T-helper 2 cell (primary cell): Measurements from ENCODE around the gene PRR9.

Source experiments
- DNase-seq, 5 experiments: peaks; one replicate each; pipeline versions ENCODE4 v3.0.0 to v3.0.0-alpha.2; 2012 to 2022

Gene PRR9

GRCh38 chr1:153231363-153231762, 14.0 kb downstream of the PRR9 start:
- no peak for DNase-seq

- DNase-seq = no peak
Observed at GRCh38 chr1:153231785-153232184, 14.4 kb downstream of the PRR9 start.

- no peak for DNase-seq
Observed at GRCh38 chr1:153232553-153232952, 15.2 kb downstream of the PRR9 start.

GRCh38 chr1:153233448-153233847, 16.1 kb downstream of the PRR9 start:
- DNase-seq = no peak

- DNase-seq = no peak
Observed at GRCh38 chr1:153238527-153238926, 21.1 kb downstream of the PRR9 start.

GRCh38 chr1:153242160-153242559, 24.8 kb downstream of the PRR9 start:
- no peak for DNase-seq

GRCh38 chr1:153245466-153245865, 28.1 kb downstream of the PRR9 start:
- DNase-seq = no peak

GRCh38 chr1:153246018-153246417, 28.6 kb downstream of the PRR9 start:
- no peak for DNase-seq

- no peak for DNase-seq
Observed at GRCh38 chr1:153246825-153247224, 29.4 kb downstream of the PRR9 start.

- no peak for DNase-seq
Observed at GRCh38 chr1:153248176-153248879, 30.9 kb downstream of the PRR9 start.

- DNase-seq = no peak
Observed at GRCh38 chr1:153250166-153250565, 32.8 kb downstream of the PRR9 start.

GRCh38 chr1:153251087-153251486, 33.7 kb downstream of the PRR9 start:
- no peak for DNase-seq

- DNase-seq = no peak
Observed at GRCh38 chr1:153251562-153251961, 34.2 kb downstream of the PRR9 start.

- no peak for DNase-seq
Observed at GRCh38 chr1:153251988-153252387, 34.6 kb downstream of the PRR9 start.

- DNase-seq = no peak
Observed at GRCh38 chr1:153253076-153253475, 35.7 kb downstream of the PRR9 start.

GRCh38 chr1:153253693-153254092, 36.3 kb downstream of the PRR9 start:
- DNase-seq = peak in 1 of 5 experiments; percentile 83

GRCh38 chr1:153259387-153259786, 42.0 kb downstream of the PRR9 start, which contains the start of gene LORICRIN:
TSS of gene LORICRIN (plus strand) at chr1:153259687. CDS start at chr1:153260950, 1,263 bp downstream.
- DNase-seq = no peak

GRCh38 chr1:153260585-153261280, 43.3 kb downstream of the PRR9 start:
- DNase-seq = peak in 1 of 5 experiments; percentile 67

GRCh38 chr1:153261281-153262069, 44.1 kb downstream of the PRR9 start:
- DNase-seq = peak in 3 of 5 experiments; percentile 10 to 56 (median 18)

- DNase-seq = no peak
Observed at GRCh38 chr1:153262070-153262366, 44.6 kb downstream of the PRR9 start.

- no peak for DNase-seq
Observed at GRCh38 chr1:153262462-153263157, 45.2 kb downstream of the PRR9 start.

GRCh38 chr1:153265457-153265856, 48.1 kb downstream of the PRR9 start:
- no peak for DNase-seq
